Measurements from ENCODE around the gene REEP3.

DNA sequence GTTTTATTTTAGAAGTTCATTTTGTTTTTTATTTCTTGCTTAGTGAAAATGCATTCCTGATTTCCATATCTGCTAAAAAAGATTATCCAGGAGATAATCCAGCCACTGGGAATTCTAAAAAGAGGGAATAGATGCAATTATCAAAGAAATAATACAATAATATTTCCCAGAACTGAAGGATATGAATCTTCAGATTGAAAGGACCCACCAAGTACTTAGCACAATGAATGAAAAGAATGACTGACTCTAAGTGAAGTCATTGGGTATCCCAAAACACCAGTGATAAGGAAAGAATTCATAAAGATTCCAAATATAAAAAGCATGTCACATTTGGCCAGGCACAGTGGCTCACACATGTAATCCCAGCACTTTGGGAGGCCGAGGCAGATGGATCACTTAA lies 79.3 kb downstream of the REEP3 start:
- no peak for TF ChIP-seq CTCF (IDR thresholded peaks at IDR 0.05 in 4 of 5, conservative IDR thresholded peaks at IDR 0.05 in 1 of 5)
- no peak for TF ChIP-seq POLR2A (IDR thresholded peaks at IDR 0.05)
